Measurements from ENCODE around the gene DHX32.
"Not testable (repeated sequence)": the region's sequence is repeated elsewhere in the genome, so short reads cannot be mapped to it uniquely, and the experiment has no call there.

The DHX32 gene

GRCh38 chr10:125881192-125881591 is at the start of gene DHX32:
Gene DHX32, minus strand, starts transcription at chr10:125881292. Its CDS starts 468 bp downstream, at chr10:125880824.
- DNase-seq (ENCODE audit: low spot score), result no peak

DNA sequence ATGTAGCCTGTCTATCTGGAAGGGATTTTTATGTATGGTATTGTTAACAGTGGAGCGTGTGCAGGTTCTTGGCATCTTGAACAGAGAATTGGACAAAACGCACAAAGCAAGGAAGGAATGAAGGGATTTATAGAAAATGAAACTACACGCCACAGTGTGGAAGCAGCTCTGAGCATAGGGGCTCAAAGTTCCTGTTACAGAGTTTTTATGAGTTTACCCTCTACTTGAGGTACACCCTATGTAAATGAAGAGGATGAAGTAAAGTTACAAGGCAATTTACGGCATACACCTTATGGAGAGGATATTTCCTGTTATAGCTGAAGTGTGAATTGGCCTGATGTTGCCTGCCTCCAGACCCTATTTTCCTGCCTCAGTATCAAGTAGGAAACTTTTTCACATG is 48.5 kb upstream of the DHX32 start:
- DNase-seq (ENCODE audit: low spot score), result no peak

DNA sequence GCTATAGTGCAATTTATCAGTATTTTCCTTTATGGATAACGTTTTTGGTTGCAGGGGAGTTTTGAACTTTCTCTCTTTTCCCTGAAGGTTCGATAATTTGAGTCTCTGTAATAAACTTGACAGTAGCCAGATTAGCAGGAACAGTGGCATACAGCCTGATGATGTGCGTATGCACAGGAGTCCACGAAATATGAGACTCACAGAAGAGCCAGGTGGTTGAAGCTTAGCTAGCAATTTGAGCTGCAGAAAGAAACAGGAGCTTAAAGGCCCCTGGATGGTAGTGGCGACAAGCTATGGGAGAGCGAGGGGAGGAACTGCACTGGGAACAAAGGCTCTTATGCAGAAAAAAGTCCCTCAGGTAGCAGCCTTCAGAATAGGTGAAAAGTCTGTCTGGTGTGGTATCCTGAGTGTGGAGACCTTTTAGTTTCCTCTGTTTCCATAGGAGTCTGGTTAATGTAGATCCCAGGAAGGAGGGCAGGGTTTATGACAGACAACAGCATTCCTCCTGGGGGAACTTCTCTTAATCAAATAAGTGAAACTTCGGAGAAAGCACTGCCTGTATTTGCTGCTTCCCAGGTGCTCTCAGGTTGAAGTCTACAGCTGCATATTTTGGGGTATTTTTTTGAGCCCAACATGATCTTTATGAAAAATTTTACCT is 48.0 kb upstream of the DHX32 start:
- no peak for DNase-seq (ENCODE audit: low spot score)

GRCh38 chr10:125927265-125927664 is 46.2 kb upstream of the DHX32 start:
- not testable (repeated sequence) for DNase-seq (ENCODE audit: low spot score)

- DNase-seq (ENCODE audit: low spot score), result no peak
These were observed 45.2 kb upstream of the DHX32 start for GRCh38 chr10:125926247-125926646.

- no peak for DNase-seq (ENCODE audit: low spot score)
These were observed 44.3 kb upstream of the DHX32 start for GRCh38 chr10:125925262-125925834.

DNA sequence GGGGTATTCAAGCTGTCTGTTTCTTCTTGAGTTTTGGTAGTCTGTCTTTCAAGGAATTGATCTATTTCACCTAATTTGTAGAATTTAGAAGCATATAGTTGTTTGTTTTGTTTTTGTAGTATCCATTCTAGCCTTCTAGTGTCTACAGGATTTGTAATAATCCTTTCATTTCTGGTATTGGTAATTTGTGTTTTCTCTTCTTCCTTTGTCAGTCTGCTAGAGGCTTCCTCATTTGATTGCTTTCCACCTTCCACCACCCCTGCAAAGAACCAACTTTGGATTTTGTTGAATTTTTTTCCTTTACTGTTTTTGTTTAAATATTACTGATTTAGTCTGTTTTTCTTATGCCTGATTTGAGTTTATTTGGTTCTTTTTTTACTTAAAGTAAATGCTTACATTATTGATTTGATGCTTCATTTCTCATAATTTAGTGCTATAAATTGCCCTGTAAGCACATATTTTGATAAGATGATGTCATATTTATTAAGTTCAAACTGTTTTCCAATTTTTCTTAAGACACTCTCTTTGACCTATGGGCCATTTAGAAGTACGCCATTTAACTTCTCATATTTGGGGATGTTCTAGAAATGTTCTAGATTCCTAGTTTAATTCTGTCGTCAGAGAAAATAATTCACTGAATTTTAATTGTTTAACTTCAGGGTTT is 40.7 kb upstream of the DHX32 start:
- DNase-seq (ENCODE audit: low spot score), result not testable (repeated sequence)

DNA sequence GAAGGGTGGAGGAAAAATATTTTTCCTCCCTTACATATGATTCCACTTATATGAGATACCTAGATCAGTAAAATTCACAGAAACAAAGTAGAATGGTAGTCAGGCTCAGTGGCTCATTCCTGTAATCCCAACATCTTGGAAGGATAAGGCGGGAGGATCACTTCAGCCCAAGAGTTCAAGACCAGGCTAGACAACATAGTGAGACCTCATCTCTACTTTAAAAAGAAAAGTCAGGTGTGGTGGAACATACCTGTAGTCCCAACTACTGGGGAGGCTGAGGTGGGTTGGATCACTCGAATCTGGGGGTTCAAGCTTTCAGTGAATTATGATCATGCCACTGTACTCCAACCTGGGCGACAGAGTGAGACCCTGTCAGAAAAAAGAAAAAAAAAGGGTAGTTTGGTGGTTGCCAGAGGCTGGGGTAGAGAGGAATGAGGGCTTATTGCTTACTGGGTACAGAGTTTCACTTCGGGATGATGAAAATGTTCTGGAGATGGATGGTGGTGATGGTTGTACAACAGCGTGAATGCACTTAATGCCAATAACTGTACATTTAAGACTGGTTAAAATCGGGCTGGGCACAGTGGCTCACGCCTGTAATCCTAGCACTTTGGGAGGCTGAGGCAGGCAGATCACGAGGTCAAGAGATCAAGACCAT is 36.7 kb upstream of the DHX32 start:
- DNase-seq (ENCODE audit: low spot score), result not testable (repeated sequence)

GRCh38 chr10:125916977-125917376 is 35.9 kb upstream of the DHX32 start:
- no peak for DNase-seq (ENCODE audit: low spot score)

DNA sequence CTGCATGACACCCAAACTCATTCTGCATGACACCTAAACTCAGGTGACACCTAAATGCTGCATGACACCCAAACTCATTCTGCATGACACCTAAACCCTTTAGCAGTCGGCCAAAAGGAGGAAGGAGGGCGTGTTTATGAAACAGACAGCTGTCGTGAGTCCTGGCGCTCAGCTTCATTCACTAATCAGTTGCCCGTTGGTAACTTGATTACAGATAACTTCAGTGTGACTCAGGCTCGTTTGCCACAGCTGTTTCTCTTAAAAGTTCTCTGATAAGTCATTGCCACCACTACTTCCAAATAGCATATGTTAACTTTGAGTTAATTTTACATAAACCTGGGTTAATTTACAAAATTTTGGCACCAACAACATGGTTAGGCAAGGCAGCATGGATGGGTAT is 32.2 kb upstream of the DHX32 start:
- not testable (repeated sequence) for DNase-seq (ENCODE audit: low spot score)

DNA sequence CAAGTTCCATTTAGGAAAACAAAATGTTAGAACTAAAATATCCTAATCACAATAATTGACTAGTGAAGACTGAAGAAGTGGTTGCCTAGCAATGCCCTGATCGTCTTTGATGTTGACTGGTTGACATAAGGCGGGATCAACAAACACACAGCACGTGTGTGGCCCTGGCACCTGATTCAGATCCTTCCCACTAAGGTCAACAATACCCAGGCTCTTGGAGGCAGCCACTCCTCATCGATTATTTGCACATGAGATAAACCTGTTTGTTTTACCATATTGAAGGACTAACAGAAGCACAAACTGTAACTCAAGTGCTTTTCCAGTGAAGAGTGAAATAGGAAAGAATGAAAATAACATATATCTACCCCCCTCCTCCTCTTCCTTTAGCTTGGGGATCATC is 30.9 kb upstream of the DHX32 start:
- DNase-seq (ENCODE audit: low spot score), result no peak

DNA sequence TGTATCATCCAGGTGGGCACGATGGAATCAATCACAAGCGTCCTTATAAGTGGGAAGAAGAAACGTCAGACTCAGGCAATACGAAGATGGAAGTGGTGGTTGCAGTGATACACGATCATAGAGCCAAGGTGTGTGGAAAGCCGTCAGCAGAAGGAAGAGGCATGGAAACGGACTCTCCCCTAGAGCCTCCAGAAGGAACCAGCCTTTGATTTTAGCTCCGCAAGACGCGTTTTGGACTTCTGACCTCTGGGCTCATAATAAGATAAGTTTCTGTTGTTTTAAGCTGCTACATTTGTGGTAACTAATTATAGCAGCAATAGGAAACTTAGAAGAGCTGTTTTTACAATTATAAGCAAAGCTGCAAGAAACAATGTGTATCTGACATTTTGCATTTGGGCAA is 30.1 kb upstream of the DHX32 start:
- no peak for DNase-seq (ENCODE audit: low spot score)

DNA sequence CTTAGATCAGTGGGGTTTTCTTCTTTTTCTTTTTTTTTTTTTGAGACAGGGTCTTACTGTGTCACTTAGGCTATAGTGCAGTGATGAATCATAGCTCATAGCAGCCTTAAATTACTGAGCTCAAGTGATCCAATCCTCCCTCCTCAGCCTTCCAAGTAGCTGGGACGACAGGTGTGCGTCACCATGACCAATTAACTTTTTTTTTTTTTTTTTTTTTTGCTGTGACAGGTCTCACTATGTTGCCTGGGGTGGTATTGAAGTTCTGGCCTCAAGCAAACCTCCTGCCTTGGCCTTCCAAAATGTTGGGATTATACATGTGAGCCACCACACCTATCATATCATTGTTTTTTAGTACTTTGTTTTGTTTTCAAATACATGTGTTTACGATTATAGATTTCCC is 28.4 kb upstream of the DHX32 start:
- DNase-seq (ENCODE audit: low spot score), result not testable (repeated sequence)

- not testable (repeated sequence) for DNase-seq (ENCODE audit: low spot score)
These were observed 27.7 kb upstream of the DHX32 start for GRCh38 chr10:125908813-125909212.

DNA sequence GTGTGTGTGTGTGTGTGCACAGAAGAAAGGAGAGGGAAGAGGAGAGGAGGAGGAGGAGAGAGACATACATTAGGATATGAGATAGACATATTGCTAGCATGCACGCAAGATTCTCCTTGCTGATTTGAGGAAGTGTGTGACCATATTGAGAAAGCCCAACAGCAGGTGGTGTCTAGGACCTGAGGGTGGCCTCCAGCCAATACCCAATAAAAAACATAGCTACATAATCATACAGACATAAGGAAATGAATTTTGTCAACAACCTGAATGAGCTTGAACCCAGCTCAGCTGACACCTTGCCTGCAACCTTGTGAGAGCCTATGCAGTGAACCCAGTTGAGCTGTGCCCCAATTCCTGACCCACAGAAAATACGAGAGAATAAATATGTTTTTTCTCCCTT is 26.5 kb upstream of the DHX32 start:
- not testable (repeated sequence) for DNase-seq (ENCODE audit: low spot score)

DNA sequence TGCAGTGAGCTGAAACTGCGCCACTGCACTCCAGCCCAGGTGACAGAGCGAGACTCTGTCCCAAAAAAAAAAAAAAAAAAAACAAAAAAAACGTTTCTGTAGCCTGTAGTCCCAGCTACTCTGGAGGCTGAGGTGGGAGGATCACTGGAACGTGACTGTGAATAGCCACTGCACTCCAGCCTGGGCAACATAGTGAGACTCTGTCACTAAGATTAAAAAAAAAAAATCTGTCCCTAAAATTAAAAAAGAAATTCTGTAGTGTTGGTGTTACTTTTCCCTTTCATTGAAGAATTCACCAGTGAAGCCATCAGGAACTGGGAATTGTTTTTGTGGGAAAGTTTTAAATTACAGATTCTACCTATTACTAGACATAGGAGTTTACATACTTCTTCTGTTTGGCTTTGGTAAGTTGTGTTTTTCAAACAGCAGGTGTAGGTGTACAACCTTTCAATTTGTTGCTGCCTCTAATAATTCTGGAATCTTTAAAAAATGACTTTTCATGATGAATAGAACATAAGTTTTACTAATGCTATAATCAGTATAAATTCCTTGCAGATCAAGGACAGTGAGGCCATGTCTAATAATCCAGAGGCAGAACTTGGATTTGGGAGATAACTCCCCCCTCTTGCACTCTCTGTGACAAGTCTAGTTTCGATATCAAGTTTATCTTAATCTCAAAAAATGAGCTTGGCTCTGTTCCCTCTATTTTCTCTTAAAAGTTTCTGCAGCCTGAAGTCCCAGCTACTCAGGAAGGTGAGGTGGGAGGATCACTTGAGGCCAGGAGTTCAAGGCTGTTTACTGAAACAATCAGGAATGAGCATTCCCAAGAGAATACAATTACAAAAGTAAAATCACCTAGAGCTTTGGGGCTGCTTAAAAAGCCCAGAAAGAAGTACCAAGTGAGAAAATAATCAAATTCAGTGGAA is 24.2 kb upstream of the DHX32 start:
- DNase-seq (ENCODE audit: low spot score), result not testable (repeated sequence)

DNA sequence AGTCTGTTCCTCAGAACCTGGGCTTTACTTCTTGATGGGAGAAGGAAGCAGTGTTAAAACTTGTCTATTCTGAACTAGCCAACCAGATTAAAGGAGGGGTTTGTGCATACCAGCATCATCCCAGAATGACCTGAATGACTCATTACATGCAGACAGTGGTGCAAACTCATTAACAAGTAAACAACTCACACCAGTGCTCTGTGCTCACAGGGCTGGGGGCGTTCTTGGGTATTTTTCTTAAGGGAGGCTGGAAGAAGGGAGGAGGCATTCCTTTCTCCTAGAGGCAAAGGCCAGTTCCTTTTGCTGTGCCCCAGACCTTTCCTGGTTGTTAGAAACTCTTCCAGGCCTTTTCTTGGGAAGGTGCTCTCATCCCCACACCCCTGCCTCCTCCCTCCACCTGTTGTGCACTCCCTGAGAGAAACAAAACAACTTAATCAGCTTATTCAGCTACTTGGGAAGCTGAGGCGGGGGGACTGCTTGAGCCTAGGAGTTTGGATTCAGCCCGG is 22.1 kb upstream of the DHX32 start:
- DNase-seq (ENCODE audit: low spot score), result not testable (repeated sequence)

GRCh38 chr10:125900963-125901362 is 19.9 kb upstream of the DHX32 start:
- DNase-seq (ENCODE audit: low spot score), result not testable (repeated sequence)

GRCh38 chr10:125897317-125897716 is 16.2 kb upstream of the DHX32 start:
- not testable (repeated sequence) for DNase-seq (ENCODE audit: low spot score)

GRCh38 chr10:125896088-125896934 is 15.2 kb upstream of the DHX32 start, which contains the start of gene FANK1:
Gene FANK1, plus strand, starts transcription at chr10:125896564. Its CDS starts 79 bp downstream, at chr10:125896643.
- DNase-seq (ENCODE audit: low spot score), result peak; percentile 61
